HEK293 (cell line): Measurements from ENCODE around the gene SAXO2.

ENCODE experiments used
- CTCF ChIA-PET: fragments of 350-600 bp; formaldehyde crosslinking; extraction: SDS; loops from one replicate; lab custom pipeline; 2021; ENCODE audit warnings: antibody characterized with exemption; lab: Yijun Ruan, JAX
- POLR2A ChIA-PET: fragments of 300-600 bp; formaldehyde crosslinking; extraction: SDS; loops from one replicate; lab custom pipeline; 2020; ENCODE audit warnings: antibody characterized with exemption, inconsistent platforms; lab: Yijun Ruan, JAX
- H3K27ac ChIP-seq: fragments of 200-500 bp; sonication (Bioruptor generic); 2 replicates; pipeline ENCODE4 v1.5.1; 2014; ENCODE audit warnings: low read depth, low read length, control low read depth, inconsistent platforms; ENCODE audit errors: extremely low read depth
- H3K36me3 ChIP-seq, 2 experiments: fragments of 200-500 bp in 1 of 2; sonication (Bioruptor generic) in 1 of 2; 1 replicate in 1 of 2; 2 replicates in 1 of 2; pipeline ENCODE4 v1.5.1; 2014 to 2017; ENCODE audit warnings: inconsistent platforms in 2 of 2, low read length in 2 of 2; ENCODE audit not compliant: control insufficient read depth in 2 of 2, insufficient read depth in 1 of 2
- H3K4me1 ChIP-seq: fragments of 200-500 bp; sonication (Bioruptor generic); 2 replicates; pipeline ENCODE4 v1.5.1; 2014; ENCODE audit warnings: mild to moderate bottlenecking, low read length, inconsistent platforms; ENCODE audit not compliant: control insufficient read depth, insufficient read depth
- H3K4me3 ChIP-seq: 2 replicates; pipeline ENCODE4 v1.5.1; 2011; ENCODE audit warnings: low read depth, mild to moderate bottlenecking, control low read depth, low read length, moderate library complexity
- H3K9me3 ChIP-seq: fragments of 200-500 bp; sonication (Bioruptor generic); 2 replicates; pipeline ENCODE4 v1.5.1; 2014; ENCODE audit warnings: low read depth, low read length, inconsistent platforms; ENCODE audit not compliant: control insufficient read depth, insufficient read depth
- CTCF ChIP-seq: fragments of 450-650 bp; formaldehyde crosslinking; IDR thresholded peaks from 2 replicates; pipeline ENCODE4 v1.5.1; 2016; ENCODE audit warnings: missing biosample characterization, missing genetic modification characterization
- GFI1B ChIP-seq: fragments of 450-650 bp; formaldehyde crosslinking; IDR thresholded peaks from 2 replicates; pipeline ENCODE4 v1.5.1; 2016; ENCODE audit warnings: missing biosample characterization, missing genetic modification characterization
- KLF7 ChIP-seq: fragments of 450-650 bp; formaldehyde crosslinking; IDR thresholded peaks from 2 replicates; pipeline ENCODE4 v1.5.1; 2016; ENCODE audit warnings: missing biosample characterization, missing genetic modification characterization, borderline replicate concordance
- SP2 ChIP-seq: fragments of 450-650 bp; formaldehyde crosslinking; IDR thresholded peaks from 2 replicates; pipeline ENCODE4 v1.5.1; 2016; ENCODE audit warnings: missing biosample characterization, missing genetic modification characterization
- TRIM28 ChIP-seq: IDR thresholded peaks from 2 replicates; pipeline ENCODE4 v1.6.1; 2011; ENCODE audit warnings: low read length, control low read depth, borderline replicate concordance
- ZBTB11 ChIP-seq: fragments of 450-650 bp; formaldehyde crosslinking; conservative IDR thresholded peaks from 2 replicates; pipeline ENCODE4 v1.5.1; 2016; ENCODE audit warnings: low read depth, missing biosample characterization, missing genetic modification characterization
- ZBTB17 ChIP-seq: fragments of 450-650 bp; formaldehyde crosslinking; IDR thresholded peaks from 2 replicates; pipeline ENCODE4 v1.5.1; 2016; ENCODE audit warnings: missing biosample characterization, missing genetic modification characterization
- ZBTB21 ChIP-seq: fragments of 450-650 bp; formaldehyde crosslinking; IDR thresholded peaks from 2 replicates; pipeline ENCODE4 v1.5.1; 2017; ENCODE audit warnings: missing biosample characterization, missing genetic modification characterization
- ZEB2 ChIP-seq: fragments of 450-650 bp; formaldehyde crosslinking; IDR thresholded peaks from 2 replicates; pipeline ENCODE4 v1.5.1; 2016; ENCODE audit warnings: missing biosample characterization, missing genetic modification characterization
- ZFP37 ChIP-seq: fragments of 450-650 bp; formaldehyde crosslinking; IDR thresholded peaks from 2 replicates; pipeline ENCODE4 v1.5.1; 2016; ENCODE audit warnings: missing biosample characterization, missing genetic modification characterization
- ZFP69B ChIP-seq: fragments of 450-650 bp; formaldehyde crosslinking; IDR thresholded peaks from 2 replicates; pipeline ENCODE4 v1.5.1; 2016; ENCODE audit warnings: missing biosample characterization, missing genetic modification characterization
- ZNF121 ChIP-seq: fragments of 450-650 bp; formaldehyde crosslinking; IDR thresholded peaks from 2 replicates; pipeline ENCODE4 v1.5.1; 2016; ENCODE audit warnings: missing biosample characterization, missing genetic modification characterization
- ZNF202 ChIP-seq: fragments of 450-650 bp; formaldehyde crosslinking; IDR thresholded peaks from 2 replicates; pipeline ENCODE4 v1.5.1; 2016; ENCODE audit warnings: missing biosample characterization, missing genetic modification characterization, borderline replicate concordance
- ZNF266 ChIP-seq: fragments of 450-650 bp; formaldehyde crosslinking; IDR thresholded peaks from 2 replicates; pipeline ENCODE4 v1.5.1; 2016; ENCODE audit warnings: missing biosample characterization, missing genetic modification characterization, low read depth
- ZNF280C ChIP-seq: fragments of 450-650 bp; formaldehyde crosslinking; IDR thresholded peaks from 2 replicates; pipeline ENCODE4 v1.5.1; 2016; ENCODE audit warnings: missing biosample characterization, missing genetic modification characterization
- ZNF292 ChIP-seq: fragments of 450-650 bp; formaldehyde crosslinking; IDR thresholded peaks from 2 replicates; pipeline ENCODE4 v1.5.1; 2016; ENCODE audit warnings: low read depth, missing biosample characterization, missing genetic modification characterization, borderline replicate concordance
- ZNF335 ChIP-seq: fragments of 450-650 bp; formaldehyde crosslinking; conservative IDR thresholded peaks from 2 replicates; pipeline ENCODE4 v1.5.1; 2016; ENCODE audit warnings: missing biosample characterization, missing genetic modification characterization
- ZNF510 ChIP-seq: fragments of 450-650 bp; formaldehyde crosslinking; IDR thresholded peaks from 2 replicates; pipeline ENCODE4 v1.5.1; 2018; ENCODE audit warnings: mild to moderate bottlenecking, missing genetic modification characterization, missing biosample characterization; ENCODE audit not compliant: insufficient replicate concordance
- ZNF513 ChIP-seq: fragments of 450-650 bp; IDR thresholded peaks from 2 replicates; pipeline ENCODE4 v1.5.1; 2018; ENCODE audit warnings: missing biosample characterization, missing genetic modification characterization
- ZNF585B ChIP-seq: fragments of 450-650 bp; formaldehyde crosslinking; IDR thresholded peaks from 2 replicates; pipeline ENCODE4 v1.5.1; 2016; ENCODE audit warnings: missing biosample characterization, missing genetic modification characterization
- ZNF629 ChIP-seq: fragments of 450-650 bp; formaldehyde crosslinking; IDR thresholded peaks from 2 replicates; pipeline ENCODE4 v1.5.1; 2017; ENCODE audit warnings: missing biosample characterization, missing genetic modification characterization
- ZNF658 ChIP-seq: fragments of 450-650 bp; formaldehyde crosslinking; IDR thresholded peaks from 2 replicates; pipeline ENCODE4; 2016; ENCODE audit warnings: missing biosample characterization, missing genetic modification characterization
- ZSCAN16 ChIP-seq: fragments of 450-650 bp; formaldehyde crosslinking; IDR thresholded peaks from 2 replicates; pipeline ENCODE4 v1.5.1; 2016; ENCODE audit warnings: missing biosample characterization, missing genetic modification characterization
- TF ChIP-seq, protein P1 (sequence below): fragments of 450-650 bp; formaldehyde crosslinking; IDR thresholded peaks from 2 replicates; pipeline ENCODE4 v1.5.1; 2016; ENCODE audit warnings: missing biosample characterization, missing genetic modification characterization
- TF ChIP-seq, protein P2 (sequence below): fragments of 450-650 bp; formaldehyde crosslinking; IDR thresholded peaks from 2 replicates; pipeline ENCODE4 v1.5.1; 2017; ENCODE audit warnings: missing biosample characterization, missing genetic modification characterization

The SAXO2 gene

GRCh38 chr15:82262422-82263026 is at the start of gene SAXO2, which contains the start of gene EFL1:
TSS of gene SAXO2 (plus strand) at chr15:82262818. CDS start at chr15:82262880, 62 bp downstream.
TSS of gene EFL1 (minus strand) at chr15:82262734. CDS start at chr15:82261778, 956 bp downstream.
- peak within 1 kb of the TSS; percentile 75 for H3K27ac ChIP-seq
- CTCF ChIA-PET: interaction anchor here (0.8 to 1.4 kb wide), 2 partner anchors 18 to 23 kb away, joined by 6 to 8 read pairs; no protein-coding TSS in a partner anchor
- TF ChIP-seq TRIM28 (no peak), CTCF (no peak), ZBTB11 (peak; percentile 82), ZBTB21 (no peak), ZFP37 (tag by site-specific recombination) (peak; percentile 56; the same call in 1 of the 2 replicates), ZNF658 (tag by site-specific recombination) (no peak), ZNF292 (no peak), ZNF202 (tag by site-specific recombination) (no peak), ZNF629 (peak; percentile 88), ZNF510 (tag by site-specific recombination) (no peak), ZEB2 (peak; percentile 87), KLF7 (tag by site-specific recombination) (peak; percentile 16; the same call in 1 of the 2 replicates), GFI1B (tag by site-specific recombination) (no peak), ZFP69B (tag by site-specific recombination) (peak; percentile 23; the same call in 1 of the 2 replicates), ZBTB17 (tag by site-specific recombination) (peak; percentile 67), ZNF121 (tag by site-specific recombination) (no peak), ZSCAN16 (tag by site-specific recombination) (no peak), SP2 (peak; percentile 97), ZNF585B (tag by site-specific recombination) (no peak), ZNF280C (no peak), ZNF335 (tag by site-specific recombination) (peak; percentile 64), ZNF513 (tag by site-specific recombination) (no peak), ZNF266 (no peak)
- TF ChIP-seq, protein P1, sequence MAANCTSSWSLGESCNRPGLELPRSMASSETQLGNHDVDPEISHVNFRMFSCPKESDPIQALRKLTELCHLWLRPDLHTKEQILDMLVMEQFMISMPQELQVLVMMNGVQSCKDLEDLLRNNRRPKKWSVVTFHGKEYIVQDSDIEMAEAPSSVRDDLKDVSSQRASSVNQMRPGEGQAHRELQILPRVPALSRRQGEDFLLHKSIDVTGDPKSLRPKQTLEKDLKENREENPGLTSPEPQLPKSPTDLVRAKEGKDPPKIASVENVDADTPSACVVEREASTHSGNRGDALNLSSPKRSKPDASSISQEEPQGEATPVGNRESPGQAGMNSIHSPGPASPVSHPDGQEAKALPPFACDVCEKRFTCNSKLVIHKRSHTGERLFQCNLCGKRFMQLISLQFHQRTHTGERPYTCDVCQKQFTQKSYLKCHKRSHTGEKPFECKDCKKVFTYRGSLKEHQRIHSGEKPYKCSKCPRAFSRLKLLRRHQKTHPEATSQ (tag by site-specific recombination): no peak; the same call in 1 of the 2 replicates
- TF ChIP-seq, protein P2, sequence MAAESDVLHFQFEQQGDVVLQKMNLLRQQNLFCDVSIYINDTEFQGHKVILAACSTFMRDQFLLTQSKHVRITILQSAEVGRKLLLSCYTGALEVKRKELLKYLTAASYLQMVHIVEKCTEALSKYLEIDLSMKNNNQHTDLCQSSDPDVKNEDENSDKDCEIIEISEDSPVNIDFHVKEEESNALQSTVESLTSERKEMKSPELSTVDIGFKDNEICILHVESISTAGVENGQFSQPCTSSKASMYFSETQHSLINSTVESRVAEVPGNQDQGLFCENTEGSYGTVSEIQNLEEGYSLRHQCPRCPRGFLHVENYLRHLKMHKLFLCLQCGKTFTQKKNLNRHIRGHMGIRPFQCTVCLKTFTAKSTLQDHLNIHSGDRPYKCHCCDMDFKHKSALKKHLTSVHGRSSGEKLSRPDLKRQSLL (tag by site-specific recombination): no peak

More at GRCh38 chr15:82262422-82263026, at the start of gene SAXO2, which contains the start of gene EFL1:
- no peaks in the 10 kb centered on the region for H3K9me3 ChIP-seq
- peaks cover 17% of the 10 kb centered on the region; the same call in 1 of the 2 replicates for H3K4me1 ChIP-seq
- POLR2A ChIA-PET: interaction anchor here (0.6 to 0.8 kb wide), 4 partner anchors 17 to 1307 kb away, joined by 3 read pairs; no protein-coding TSS in a partner anchor
- H3K4me3 ChIP-seq: peak within 1 kb of the TSS; percentile 73
- H3K36me3 ChIP-seq: peaks cover 13 to 21% of the 10 kb centered on the region in 2 experiments
